CD4-positive, alpha-beta T cell (primary cell): ENCODE data around the gene PXDN. TPM values are rescaled to one million over a fixed set of nuclear protein-coding genes. Genes with fewer than 3 reads are reported as not detected.

Experiments used
- ATAC-seq: fragments of 200-7000 bp; cut with Tn5 transposase; one replicate; pipeline ENCODE4 v1.10.0; 2022; ENCODE audit warnings: mild to moderate bottlenecking; ENCODE audit not compliant: poor library complexity
- CTCF ChIA-PET: fragments of 350-600 bp; sonication (Branson Sonifier 250); formaldehyde crosslinking; loops from one replicate; lab custom pipeline; 2021; ENCODE audit warnings: antibody characterized with exemption, inconsistent platforms; lab: Charles Lee
- POLR2A ChIA-PET: fragments of 350-600 bp; sonication (Branson Sonifier 250); formaldehyde crosslinking; loops from one replicate; lab custom pipeline; 2021; ENCODE audit warnings: antibody characterized with exemption, inconsistent platforms; lab: Charles Lee
- DNase-seq, 14 experiments: peaks; one replicate each; pipeline ENCODE4 v3.0.0-alpha.2; 2013 to 2020; ENCODE audit warnings: mixed read lengths in 2 of 14
- H3K27ac ChIP-seq, 2 donors: one replicate each; pipeline versions ENCODE4 v1.5.1 to v1.7.0; 2013; ENCODE audit warnings: low read length in 2 of 2, low read depth in 1 of 2, mild to moderate bottlenecking in 1 of 2
- H3K27me3 ChIP-seq, 2 experiments: 1 replicate in 1 of 2; 2 replicates in 1 of 2; pipeline versions ENCODE4 v1.6.1 to v1.7.0; 2013; ENCODE audit warnings: low read length in 2 of 2, control low read depth in 1 of 2, mild to moderate bottlenecking in 1 of 2, moderate library complexity in 1 of 2; ENCODE audit not compliant: insufficient read depth in 2 of 2, control insufficient read depth in 1 of 2
- H3K36me3 ChIP-seq: one replicate; pipeline ENCODE4 v1.6.1; 2013; ENCODE audit warnings: low read length, control low read depth; ENCODE audit not compliant: insufficient read depth
- H3K4me1 ChIP-seq: one replicate; pipeline ENCODE4 v1.6.1; 2013; ENCODE audit warnings: low read length, control low read depth; ENCODE audit not compliant: insufficient read depth
- H3K4me3 ChIP-seq: one replicate; pipeline ENCODE4 v1.5.1; 2013; ENCODE audit warnings: mild to moderate bottlenecking, low read length, moderate library complexity
- H3K9me3 ChIP-seq, 2 experiments: 1 replicate in 1 of 2; 2 replicates in 1 of 2; pipeline versions ENCODE4 v1.6.1 to v1.7.0; 2013; ENCODE audit warnings: low read length in 2 of 2, mild to moderate bottlenecking in 2 of 2, control low read depth in 1 of 2, moderate library complexity in 1 of 2; ENCODE audit not compliant: control insufficient read depth in 1 of 2, insufficient read depth in 1 of 2
- H3K27ac Mint-ChIP-seq: one replicate; pipeline ENCODE4 v1.8.0; 2020; ENCODE audit warnings: mixed read lengths
- H3K27me3 Mint-ChIP-seq: one replicate; pipeline ENCODE4 v1.8.0; 2021; ENCODE audit warnings: mixed read lengths
- H3K36me3 Mint-ChIP-seq: one replicate; pipeline ENCODE4 v1.8.0; 2021; ENCODE audit warnings: low read depth, mixed read lengths
- H3K4me1 Mint-ChIP-seq: one replicate; pipeline ENCODE4 v1.8.0; 2021; ENCODE audit warnings: low read depth, mixed read lengths
- H3K4me3 Mint-ChIP-seq: one replicate; pipeline ENCODE4 v1.8.0; 2020; ENCODE audit warnings: mild to moderate bottlenecking, mixed read lengths
- H3K9me3 Mint-ChIP-seq: one replicate; pipeline ENCODE4 v1.8.0; 2020; ENCODE audit warnings: mixed read lengths
- CTCF ChIP-seq: fragments of 200-600 bp; IDR thresholded peaks from one replicate; pipeline ENCODE4 v1.8.0; 2022; ENCODE audit warnings: antibody characterized with exemption, mild to moderate bottlenecking
- intact Hi-C, 2 experiments: fragments of 100-400 bp; cut with DNase I in 1 of 2; cut with micrococcal nuclease in 1 of 2; formaldehyde crosslinking; loops; one replicate each; pipeline versions ENCODE4 v1.15.1 to v1.9.0; 2023 to 2025; cut with DNase I, micrococcal nuclease
- total RNA-seq, 174 experiments: library from RNA in 2 of 174; stranded (reverse) in 2 of 174; gene quantifications; one replicate each; pipeline ENCODE4 v1.2.3 and lab custom pipeline; 2021 to 2026

Gene PXDN
- total RNA-seq, 2 experiments from 2014 or later, result 0.47 to 0.84 TPM

GRCh38 chr2:1677821-1678165 is 66.5 kb downstream of the PXDN start:
- CTCF ChIA-PET, result no interaction called here
- Mint-ChIP-seq H3K4me3 (no peak overlapping the region), H3K4me1 (no peaks in the 10 kb centered on the region), H3K27ac (no peak overlapping the region), H3K36me3 (no peaks in the 10 kb centered on the region), H3K9me3 (no peaks in the 10 kb centered on the region), H3K27me3 (no peaks in the 10 kb centered on the region)
- no peaks in the 10 kb centered on the region for H3K4me1 ChIP-seq
- H3K4me3 ChIP-seq, result no peak overlapping the region
- peaks cover 0 to 37% of the 10 kb centered on the region in 2 experiments for H3K9me3 ChIP-seq
- no peak for TF ChIP-seq CTCF
- intact Hi-C loops, result no loop called here
- POLR2A ChIA-PET, result no interaction called here
- no peaks in the 10 kb centered on the region for H3K27me3 ChIP-seq
- ATAC-seq, result no peak
- H3K36me3 ChIP-seq, result no peaks in the 10 kb centered on the region
- no peak overlapping the region for H3K27ac ChIP-seq
- DNase-seq, result no peak

- H3K4me3 ChIP-seq, result no peak overlapping the region
- ChIA-PET CTCF (no interaction called here), POLR2A (no interaction called here)
- H3K4me1 ChIP-seq, result no peaks in the 10 kb centered on the region
- intact Hi-C loops, result no loop called here
- Mint-ChIP-seq H3K4me1 (no peaks in the 10 kb centered on the region), H3K36me3 (no peaks in the 10 kb centered on the region), H3K27me3 (no peaks in the 10 kb centered on the region), H3K4me3 (no peak overlapping the region), H3K9me3 (no peaks in the 10 kb centered on the region), H3K27ac (no peak overlapping the region)
- no peaks in the 10 kb centered on the region for H3K27me3 ChIP-seq
- DNase-seq, result no peak
- no peak overlapping the region for H3K27ac ChIP-seq
- ATAC-seq, result no peak
- no peak for TF ChIP-seq CTCF
- peaks cover 0 to 37% of the 10 kb centered on the region in 2 experiments for H3K9me3 ChIP-seq
- H3K36me3 ChIP-seq, result no peaks in the 10 kb centered on the region
Observed at GRCh38 chr2:1676913-1677820, 67.1 kb downstream of the PXDN start.

GRCh38 chr2:1676091-1676912 is 68.0 kb downstream of the PXDN start:
- intact Hi-C loops, result no loop called here
- no peaks in the 10 kb centered on the region for H3K36me3 ChIP-seq
- no peaks in the 10 kb centered on the region for H3K27me3 ChIP-seq
- no peak overlapping the region for H3K4me3 Mint-ChIP-seq
- ATAC-seq, result no peak
- no peak overlapping the region for H3K4me3 ChIP-seq
- H3K4me1 Mint-ChIP-seq, result no peaks in the 10 kb centered on the region
- no peaks in the 10 kb centered on the region for H3K36me3 Mint-ChIP-seq
- H3K9me3 ChIP-seq, result peaks cover 0 to 37% of the 10 kb centered on the region in 2 experiments
- no peaks in the 10 kb centered on the region for H3K27me3 Mint-ChIP-seq
- no peak for TF ChIP-seq CTCF
- H3K27ac Mint-ChIP-seq, result no peak overlapping the region
- no peaks in the 10 kb centered on the region for H3K9me3 Mint-ChIP-seq
- ChIA-PET CTCF (no interaction called here), POLR2A (no interaction called here)
- H3K27ac ChIP-seq, result no peak overlapping the region
- no peak for DNase-seq
- no peaks in the 10 kb centered on the region for H3K4me1 ChIP-seq
